Choroid plexus epithelial cell (primary cell): ENCODE data around the gene DNAJC4.

Experiments used
- DNase-seq: peaks from one replicate; pipeline ENCODE4 v3.0.0-alpha.2; 2010; ENCODE audit warnings: low read depth
- H3K4me3 ChIP-seq: 2 replicates; pipeline ENCODE4 v1.5.1; 2011; ENCODE audit warnings: low read depth, mild to moderate bottlenecking, control low read depth, low read length, moderate library complexity
- TF ChIP-seq, protein P1 (sequence below): conservative IDR thresholded peaks from 2 replicates; pipeline ENCODE4 v1.5.1; 2011; ENCODE audit warnings: low read depth, mild to moderate bottlenecking, control low read depth, inconsistent platforms, low read length, moderate library complexity

DNAJC4 gene

GRCh38 chr11:64261556-64262080 is 31.3 kb downstream of the DNAJC4 start:
- H3K4me3 ChIP-seq = no peak overlapping the region
- no peak for DNase-seq

DNA sequence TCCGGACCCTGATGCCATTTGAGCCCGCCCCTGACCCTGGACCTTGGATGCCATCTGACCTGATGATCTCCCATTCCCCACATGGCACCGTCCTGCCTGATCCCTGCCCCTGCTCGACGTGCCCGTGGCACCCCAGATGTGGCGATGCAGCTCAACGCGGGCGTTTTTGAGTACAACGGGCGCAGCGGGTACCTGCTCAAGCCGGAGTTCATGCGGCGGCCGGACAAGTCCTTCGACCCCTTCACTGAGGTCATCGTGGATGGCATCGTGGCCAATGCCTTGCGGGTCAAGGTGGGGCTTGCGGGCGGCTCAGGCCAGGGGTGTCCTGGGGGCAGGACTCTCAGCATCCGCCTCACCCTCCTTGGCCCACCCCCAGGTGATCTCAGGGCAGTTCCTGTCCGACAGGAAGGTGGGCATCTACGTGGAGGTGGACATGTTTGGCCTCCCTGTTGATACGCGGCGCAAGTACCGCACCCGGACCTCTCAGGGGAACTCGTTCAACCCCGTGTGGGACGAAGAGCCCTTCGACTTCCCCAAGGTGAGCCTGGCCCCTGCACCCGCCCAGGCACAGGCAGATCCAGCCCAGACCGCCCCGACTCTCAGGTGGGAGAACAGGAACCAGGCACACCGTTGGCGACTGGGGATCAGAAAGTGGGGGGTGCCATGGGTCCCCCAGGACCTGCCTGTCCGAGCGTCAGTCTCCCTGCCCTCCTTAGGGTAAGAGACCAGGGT is 32.1 kb downstream of the DNAJC4 start:
- no peak for DNase-seq
- TF ChIP-seq, protein P1, sequence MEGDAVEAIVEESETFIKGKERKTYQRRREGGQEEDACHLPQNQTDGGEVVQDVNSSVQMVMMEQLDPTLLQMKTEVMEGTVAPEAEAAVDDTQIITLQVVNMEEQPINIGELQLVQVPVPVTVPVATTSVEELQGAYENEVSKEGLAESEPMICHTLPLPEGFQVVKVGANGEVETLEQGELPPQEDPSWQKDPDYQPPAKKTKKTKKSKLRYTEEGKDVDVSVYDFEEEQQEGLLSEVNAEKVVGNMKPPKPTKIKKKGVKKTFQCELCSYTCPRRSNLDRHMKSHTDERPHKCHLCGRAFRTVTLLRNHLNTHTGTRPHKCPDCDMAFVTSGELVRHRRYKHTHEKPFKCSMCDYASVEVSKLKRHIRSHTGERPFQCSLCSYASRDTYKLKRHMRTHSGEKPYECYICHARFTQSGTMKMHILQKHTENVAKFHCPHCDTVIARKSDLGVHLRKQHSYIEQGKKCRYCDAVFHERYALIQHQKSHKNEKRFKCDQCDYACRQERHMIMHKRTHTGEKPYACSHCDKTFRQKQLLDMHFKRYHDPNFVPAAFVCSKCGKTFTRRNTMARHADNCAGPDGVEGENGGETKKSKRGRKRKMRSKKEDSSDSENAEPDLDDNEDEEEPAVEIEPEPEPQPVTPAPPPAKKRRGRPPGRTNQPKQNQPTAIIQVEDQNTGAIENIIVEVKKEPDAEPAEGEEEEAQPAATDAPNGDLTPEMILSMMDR = no peak
- no peak overlapping the region for H3K4me3 ChIP-seq

More at GRCh38 chr11:64261556-64262080, 31.3 kb downstream of the DNAJC4 start:
- TF ChIP-seq, protein P1 = no peak

- peak; percentile 82 for DNase-seq
- no peak overlapping the region for H3K4me3 ChIP-seq
- TF ChIP-seq, protein P1 = no peak
Measured at GRCh38 chr11:64263021-64263946, 32.9 kb downstream of the DNAJC4 start.

DNA sequence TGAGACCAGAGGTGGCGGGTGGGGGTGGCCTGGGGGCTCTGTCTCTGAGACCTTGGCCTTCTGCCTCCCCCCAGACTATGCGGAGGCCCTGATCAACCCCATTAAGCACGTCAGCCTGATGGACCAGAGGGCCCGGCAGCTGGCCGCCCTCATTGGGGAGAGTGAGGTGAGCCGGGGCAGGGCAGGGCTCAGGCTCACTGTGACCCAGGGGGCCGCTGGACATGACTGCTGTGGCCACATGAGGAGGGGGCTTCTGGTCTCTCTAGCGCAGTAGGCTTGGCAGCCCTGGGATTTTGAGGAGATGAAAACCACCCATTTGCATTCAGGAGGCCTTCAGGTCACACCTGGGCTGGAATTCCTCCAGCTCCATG is 33.6 kb downstream of the DNAJC4 start:
- H3K4me3 ChIP-seq = no peak overlapping the region
- TF ChIP-seq, protein P1 = no peak
- DNase-seq = no peak

DNA sequence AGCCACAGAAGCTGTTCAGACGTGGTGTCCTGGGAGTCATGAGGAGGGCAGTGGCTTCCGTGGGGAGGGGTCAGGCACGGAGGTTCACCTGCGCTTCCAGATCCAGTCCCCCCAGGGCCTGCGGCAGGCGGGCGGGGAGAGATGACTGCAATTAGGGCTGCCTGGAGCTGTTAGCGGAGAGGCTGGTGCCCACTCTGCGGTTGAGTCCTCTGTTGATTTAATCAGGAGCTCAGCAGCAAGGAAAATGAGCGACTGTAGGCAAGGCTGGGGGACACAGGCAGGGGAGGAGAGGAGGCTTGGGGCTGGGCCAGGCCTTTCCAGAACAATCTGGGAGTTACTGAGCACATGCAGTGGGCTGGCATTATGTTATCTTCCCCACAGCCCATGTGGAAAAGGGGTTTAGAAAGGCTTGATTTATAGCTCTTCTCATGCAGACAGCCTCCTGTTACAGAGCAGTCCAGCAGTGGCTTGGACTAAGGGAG is 34.1 kb downstream of the DNAJC4 start:
- no peak overlapping the region for H3K4me3 ChIP-seq
- TF ChIP-seq, protein P1 = no peak
- no peak for DNase-seq

DNA sequence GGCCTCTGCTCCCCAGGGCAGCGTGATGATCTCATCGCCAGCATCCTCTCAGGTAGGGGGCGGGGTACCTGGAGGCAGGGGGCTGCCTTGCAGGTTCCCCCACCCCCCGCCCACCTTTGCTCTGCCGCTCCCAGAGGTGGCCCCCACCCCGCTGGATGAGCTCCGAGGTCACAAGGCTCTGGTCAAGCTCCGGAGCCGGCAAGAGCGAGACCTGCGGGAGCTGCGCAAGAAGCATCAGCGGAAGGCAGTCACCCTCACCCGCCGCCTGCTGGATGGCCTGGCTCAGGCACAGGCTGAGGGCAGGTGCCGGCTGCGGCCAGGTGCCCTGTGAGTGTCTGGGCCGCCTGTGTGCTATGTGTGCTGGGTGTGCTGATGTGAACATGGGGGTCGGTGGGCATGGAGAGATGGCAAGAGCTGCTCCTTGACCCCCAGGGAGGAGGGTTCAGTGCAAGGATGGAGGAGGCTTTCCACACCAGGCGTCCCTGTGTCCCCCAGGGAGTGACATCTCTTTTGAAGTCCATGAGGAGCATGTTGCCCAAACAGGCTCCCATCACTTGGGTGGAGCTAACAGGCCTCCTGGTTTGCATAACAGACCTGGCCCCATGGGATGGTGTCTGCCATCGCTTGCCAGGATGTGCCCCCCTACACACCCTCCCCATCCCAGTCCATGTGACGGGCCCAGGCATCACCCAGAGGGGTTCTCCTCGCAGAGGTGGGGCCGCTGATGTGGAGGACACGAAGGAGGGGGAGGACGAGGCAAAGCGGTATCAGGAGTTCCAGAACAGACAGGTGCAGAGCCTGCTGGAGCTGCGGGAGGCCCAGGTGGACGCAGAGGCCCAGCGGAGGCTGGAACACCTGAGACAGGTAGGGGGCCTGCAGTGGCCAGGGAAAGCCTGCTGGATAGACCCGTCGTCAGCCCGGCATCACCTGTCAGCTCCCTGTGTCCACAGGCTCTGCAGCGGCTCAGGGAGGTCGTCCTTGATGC is 35.1 kb downstream of the DNAJC4 start:
- TF ChIP-seq, protein P1 = no peak
- no peak for DNase-seq
- no peak overlapping the region for H3K4me3 ChIP-seq
